NCI-H524 (cell line): Measurements from ENCODE around the gene GJC1.
"Not testable (repeated sequence)": the region's sequence is repeated elsewhere in the genome, so short reads cannot be mapped to it uniquely, and the experiment has no call there.

Experiments
- DNase-seq, 2 experiments: peaks; one replicate each; lab custom pipeline; 2025; lab: John Stamatoyannopoulos, UW

GJC1 gene

DNA sequence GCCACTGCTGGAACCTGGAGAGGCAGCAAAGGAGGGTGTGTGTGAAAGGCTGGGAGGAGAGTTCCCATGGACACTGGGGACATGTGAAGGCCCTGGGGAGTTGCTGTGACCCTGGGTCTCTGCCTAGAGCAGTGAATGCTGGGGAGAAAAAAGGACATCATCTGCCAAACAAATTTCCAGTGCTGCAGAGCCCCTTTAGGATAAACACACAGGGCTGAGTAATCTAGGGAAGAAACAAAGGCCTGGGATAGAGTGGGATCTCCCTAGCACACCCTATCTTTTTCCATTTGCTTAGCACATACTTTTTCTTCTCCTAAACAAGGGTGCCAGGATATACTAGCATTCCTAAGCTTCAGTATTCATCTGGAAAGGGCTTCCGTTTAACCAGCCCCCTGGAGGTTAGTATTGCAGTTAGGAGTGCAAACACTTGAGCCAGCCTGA is 14.3 kb upstream of the GJC1 start:
- DNase-seq, result no peak

DNA sequence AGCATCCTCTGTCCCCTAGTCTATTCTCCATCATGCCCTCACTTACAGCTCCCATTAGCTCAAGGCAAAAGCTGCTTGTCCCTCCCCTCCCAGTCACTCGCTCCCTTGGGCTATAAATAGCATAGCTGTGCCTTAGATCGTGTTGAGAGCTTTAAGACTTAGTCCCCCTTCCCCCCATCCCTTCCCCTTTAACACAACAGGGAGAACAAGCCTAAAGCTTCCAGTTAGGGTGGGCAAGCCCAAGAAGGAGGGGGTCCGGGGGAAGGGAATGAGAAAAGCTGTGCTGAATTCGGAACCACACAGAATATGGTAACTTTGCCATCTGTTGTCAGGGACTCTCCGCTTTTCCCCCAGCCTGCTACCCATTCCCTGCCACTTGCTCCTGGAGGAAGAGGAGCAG is 12.7 kb upstream of the GJC1 start:
- DNase-seq, result peak in 1 of 2 experiments; percentile 36

DNA sequence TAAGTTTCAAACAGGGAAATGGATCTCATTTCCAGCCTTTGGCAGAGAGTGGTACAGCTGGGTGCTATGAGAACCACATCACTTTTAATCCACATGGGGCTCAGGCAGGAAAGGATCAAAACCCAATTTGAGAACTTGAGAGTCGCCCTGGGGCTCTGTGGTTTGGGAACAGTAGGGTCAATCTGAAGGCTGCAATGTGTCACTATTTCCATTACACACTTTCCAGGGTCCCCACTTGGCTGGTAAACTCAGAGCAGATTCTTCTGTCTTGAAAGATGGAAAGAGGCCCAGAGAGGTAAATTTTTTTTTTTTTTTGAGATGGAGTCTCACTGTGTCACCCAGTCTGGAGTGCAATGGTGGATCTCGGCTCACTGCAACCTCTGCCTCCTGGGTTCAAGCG is 10.8 kb upstream of the GJC1 start:
- no peak for DNase-seq

DNA sequence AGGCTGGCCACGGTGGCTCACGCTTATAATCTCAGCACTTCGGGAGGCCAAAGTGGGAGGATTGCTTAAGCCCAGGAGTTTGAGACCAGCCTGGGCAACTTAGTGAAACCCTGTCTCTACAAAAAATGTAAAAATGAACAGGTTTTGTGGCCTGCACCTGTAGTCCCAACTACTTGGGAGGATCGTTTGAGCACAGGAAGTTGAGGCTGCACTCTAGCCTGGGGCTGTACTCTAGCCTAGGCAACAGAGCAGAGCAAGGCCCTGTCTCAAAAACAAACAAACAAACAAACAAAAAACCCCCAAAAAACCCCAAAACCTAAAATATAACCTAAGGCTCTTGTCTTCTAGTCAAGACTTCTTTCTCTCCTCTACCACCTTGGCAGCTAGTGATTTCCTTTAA is 10.2 kb upstream of the GJC1 start:
- DNase-seq, result no peak

DNA sequence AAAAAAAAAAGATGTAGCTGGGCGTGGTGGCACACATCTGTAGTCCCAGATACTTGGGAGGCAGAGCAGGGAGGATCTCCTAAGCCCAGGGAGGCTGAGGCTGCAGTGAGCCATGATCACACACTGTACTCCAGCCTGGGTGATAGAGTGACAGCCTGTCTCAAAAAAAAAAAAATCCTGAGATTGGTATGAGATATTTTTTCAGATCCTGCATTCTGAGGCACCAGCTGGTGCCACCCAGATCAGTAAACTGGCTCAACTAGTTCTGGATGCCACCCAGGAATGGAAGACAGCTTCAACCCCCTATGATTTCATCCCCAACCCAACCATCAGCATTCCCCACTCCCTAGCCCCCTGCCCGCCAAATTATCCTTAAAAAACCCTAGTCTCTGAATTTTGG is 7.1 kb upstream of the GJC1 start:
- DNase-seq, result peak in 1 of 2 experiments; percentile 22

DNA sequence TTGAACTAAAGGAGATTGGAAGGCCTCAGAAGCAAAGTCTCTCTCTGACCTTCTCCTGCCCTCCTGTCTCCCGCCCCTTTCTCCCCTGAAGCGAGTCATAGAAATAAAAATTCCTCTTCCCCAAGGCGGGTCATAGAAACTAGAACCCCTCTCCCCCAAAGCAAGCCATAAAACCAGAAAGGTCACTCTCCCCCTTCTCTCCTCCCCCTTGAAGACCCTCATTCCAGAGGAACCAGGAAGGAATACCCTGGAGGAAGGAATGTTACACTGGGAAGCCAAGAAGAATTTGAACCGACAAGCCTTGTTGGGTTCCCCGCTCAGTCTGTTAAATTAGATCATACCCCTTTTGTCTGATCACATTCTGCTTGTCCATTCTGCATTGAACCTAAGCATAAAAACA is 2.7 kb upstream of the GJC1 start:
- no peak for DNase-seq

DNA sequence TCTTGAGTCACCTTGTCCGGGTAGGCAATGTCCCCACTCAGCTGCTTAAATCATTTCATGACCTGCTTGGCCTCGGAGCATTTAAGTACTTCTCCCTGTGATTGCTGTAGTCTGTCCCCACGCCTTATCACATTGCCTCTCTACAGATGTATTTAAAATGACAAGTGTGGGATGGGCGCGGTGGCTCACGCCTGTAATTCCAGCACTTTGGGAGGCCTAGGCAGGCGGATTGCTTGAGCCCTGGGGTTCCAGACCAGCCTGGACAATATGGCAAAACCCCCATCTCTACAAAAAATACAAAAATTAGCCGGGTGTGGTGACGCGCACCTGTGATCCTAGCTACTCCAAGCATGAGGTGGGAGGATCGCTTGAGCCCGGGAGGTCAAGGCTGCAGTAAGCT is 1.3 kb upstream of the GJC1 start:
- no peak for DNase-seq

DNA sequence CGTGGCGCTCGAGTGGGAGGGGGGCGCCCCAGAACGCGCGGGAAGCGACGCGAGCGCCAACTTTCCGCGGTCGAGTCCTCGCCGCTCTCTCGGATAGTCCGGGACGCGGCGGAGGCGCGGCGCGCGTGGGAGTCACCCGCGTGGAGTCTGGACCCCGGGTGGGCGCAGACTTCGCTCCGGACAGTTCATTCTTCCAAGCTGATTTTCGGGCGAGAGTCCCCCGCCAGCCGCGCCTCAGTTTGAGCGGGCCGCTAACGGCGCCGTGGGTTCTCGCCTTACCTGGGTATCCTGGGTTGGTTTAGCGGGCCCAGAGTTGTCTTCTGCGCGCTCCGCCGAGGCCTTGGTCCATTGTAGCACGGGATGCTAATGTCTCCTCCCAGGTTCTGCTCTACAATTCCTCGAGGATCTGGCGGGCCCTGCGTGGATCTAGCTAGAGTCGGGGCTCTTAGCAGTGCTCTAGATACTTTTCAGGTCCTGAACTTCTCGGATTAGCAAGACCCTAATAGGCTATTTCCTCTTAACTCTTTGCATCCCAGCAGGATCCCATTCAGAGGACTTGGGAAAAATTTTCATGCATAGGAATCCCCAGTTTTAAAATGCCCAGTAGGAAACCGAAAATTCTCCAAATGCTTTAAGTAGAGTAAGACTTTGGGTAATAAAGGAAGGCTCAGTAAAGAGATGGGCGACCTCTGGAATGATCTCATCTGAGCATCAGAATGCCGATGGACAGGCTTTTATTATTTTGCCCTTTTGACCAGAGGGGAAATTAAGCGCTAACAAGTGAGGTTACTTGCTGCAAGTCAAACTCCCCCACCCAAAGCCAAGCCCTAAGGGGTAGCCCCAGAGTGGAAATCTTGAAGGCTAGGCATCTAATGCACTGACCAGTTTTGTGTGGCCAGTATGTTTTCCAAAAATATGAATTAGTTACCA is 537 bp upstream of the GJC1 start:
- peak in 1 of 2 experiments; percentile 18 for DNase-seq

DNA sequence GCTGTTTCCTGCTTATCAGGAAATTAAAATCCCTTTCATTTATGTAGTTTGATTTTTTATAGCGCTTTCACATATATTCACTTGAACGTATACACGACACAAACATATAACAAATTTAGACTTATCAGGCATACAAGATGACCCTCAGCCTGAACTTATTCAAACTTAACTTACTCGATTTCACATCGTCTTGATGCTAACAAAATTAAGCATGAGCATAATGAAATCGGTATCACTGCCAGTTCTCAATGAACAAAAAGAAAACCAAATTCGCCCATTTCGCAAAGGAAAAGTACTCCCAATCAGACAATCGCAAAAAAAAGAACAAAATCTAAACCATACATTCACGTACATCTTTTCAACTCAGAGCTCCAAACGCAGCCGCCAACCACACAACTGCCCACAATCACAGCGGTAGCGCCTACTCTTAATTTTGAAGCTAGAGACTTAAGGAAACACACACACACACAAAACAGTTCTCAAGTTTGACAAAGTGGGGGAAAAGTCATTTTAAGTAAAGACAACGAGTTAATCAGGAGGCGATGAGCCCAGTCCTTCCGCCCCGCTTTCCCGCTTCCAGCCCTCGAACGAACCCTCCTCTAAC is 1.1 kb downstream of the GJC1 start:
- DNase-seq, result peak in 1 of 2 experiments; percentile 60

DNA sequence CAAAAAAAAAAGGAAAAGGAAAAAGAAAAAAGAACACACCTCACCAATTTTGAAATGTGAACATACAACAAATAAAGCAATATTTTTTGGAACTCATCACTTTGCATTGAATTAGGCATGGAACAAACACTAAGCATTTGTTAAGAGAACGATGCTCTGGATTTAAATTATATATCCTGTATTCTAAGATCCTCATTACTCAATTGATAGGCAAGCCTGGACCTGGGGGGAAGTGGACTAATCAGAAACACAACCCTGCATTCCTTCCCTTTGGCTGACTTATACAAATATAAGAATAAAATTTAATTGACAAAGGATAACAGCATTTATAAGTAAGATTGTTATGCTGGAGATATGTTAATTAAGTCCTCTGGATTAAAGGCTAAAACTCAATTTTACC is 2.2 kb downstream of the GJC1 start:
- DNase-seq, result no peak

DNA sequence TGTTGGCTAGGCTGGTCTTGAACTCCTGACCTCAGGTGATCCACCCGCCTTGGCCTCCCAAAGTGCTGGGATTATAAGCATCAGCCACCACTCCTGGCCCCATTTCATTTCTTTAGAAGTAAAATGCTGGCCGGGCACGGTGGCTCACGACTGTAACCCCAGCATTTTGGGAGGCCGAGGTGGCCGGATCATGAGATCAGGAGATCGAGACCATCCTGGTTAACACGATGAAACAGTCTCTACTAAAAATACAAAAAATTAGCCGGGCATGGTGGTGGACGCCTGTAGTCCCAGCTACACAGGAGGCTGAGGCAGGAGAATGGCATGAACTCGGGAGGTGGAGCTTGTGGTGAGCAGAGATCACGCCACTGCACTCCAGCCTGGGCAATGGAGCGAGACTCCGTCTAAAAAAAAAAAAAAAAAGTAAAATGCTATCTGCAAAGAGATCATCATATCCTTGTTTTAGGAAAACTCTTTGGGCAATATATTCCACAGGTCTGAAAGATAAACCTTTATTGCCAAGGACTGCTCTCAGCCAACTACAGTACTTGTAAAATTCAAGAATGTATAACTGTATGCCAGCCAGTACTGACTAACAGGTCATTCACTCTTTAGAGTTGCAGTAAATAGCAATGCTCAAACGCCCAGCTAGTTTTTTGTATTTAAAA is 3.8 kb downstream of the GJC1 start:
- DNase-seq, result no peak

DNA sequence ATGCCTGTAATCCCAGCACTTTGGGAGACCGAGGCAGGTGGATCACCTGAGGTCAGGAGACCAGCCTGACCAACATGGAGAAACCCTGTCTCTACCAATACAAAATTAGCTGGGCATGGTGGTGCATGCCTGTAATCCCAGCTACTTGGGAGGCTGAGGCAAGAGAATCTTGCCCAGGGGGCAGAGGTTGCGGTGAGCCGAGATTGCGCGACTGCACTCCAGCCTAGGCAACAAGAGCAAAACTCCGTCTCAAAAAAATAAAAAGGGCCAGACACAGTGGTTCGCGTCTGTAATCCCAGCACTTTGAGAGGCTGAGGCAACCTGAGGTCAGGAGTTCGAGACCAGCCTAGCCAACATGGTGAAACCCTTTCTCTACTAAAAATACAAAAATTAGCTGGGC is 4.9 kb downstream of the GJC1 start:
- DNase-seq, result not testable (repeated sequence)

DNA sequence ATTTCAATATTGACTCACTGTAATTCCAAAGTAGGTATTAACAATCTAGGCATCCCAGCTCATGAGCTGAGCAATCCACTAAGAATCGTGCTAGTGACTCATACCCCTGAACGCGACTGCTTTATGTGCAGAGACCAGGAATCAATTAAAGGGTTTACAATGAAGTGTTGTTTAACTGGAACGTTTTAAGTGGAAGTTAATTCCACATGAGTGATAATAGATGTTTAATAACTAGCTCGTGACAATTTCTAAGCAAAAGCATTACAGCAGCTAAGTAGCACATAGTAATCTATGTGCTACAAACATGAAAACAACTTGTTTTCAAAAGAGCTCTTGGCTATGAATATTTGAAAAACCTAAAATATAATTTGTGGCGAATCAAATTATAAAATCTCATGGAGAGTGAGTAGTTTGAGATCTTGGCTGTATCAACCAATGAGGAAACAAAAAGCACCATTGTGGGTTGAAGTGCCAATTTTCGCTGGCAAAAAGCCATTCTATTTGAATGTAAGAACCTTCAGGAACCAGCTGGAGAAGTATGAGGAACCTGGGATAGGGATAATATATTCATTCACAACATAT is 9.4 kb downstream of the GJC1 start:
- peak; percentile 90 to 92 for DNase-seq

DNA sequence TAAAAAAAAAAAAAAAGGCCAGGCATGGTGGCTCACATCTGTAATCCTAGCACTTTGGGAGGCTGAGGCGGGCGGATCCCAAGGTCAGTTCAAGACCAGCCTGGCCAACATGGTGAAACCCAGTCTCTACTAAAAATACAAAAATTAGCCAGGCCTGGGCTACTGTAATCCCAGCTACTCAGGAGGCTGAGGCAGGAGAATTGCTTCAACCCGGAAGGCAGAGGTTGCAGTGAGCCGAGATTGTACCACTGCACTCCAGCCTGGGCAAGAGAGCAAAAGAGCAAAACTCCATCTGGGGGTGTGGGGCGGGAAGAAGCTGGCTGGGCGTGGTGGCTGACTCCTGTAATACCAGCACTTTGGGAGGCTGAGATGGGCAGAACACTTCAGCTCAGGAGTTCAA is 11.6 kb downstream of the GJC1 start:
- not testable (repeated sequence) for DNase-seq

DNA sequence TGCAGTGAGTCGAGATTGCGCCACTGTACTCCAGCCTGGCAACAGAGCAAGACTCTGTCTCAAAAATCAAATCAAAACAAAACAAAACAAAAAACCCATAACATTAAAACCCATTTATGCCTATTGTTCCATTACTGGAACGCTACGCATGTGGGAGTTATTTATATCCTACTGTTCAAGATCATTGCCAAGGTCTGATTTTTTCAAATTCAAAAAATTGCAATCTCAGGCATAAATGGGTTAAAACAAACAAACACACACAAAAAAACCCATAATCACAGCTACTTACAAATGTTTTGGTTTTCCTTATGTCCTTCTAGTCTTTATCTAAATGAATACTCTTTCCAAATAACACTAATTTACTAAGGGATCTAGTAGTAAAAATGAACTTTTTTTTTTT is 17.8 kb downstream of the GJC1 start:
- DNase-seq, result no peak

DNA sequence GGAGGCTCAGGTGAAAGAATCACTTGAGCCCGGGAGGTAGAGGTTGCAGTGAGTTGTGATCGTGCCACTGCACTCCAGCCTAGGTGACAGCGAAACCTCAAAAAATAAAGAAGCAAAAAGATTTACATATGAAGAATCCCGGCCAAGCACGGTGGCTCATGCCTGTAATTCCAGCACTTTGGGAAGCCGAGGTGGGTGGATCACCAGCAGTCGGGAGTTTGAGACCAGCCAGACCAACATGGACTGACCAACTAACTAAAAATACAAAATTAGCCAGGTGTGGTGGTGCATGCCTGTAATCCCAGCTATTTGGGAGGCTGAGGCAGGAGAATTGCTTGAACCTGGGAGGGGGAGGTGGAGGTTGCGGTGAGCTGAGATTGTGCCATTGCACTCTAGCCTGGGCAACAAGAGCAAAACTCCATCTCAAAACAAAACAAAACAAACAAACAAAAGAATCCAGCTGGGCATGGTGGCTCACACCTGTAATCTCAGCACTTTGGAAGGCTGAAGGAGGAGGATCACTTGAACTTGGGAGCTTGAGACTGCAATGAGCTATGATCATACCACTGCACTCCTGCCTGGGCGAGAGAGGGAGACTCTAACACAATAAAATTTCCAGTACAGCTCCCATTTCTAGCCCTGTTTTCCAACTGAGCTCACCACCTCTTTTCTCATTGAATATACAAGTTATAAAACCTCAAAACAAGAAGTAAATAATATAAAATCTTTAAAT is 21.3 kb downstream of the GJC1 start:
- DNase-seq, result not testable (repeated sequence)

DNA sequence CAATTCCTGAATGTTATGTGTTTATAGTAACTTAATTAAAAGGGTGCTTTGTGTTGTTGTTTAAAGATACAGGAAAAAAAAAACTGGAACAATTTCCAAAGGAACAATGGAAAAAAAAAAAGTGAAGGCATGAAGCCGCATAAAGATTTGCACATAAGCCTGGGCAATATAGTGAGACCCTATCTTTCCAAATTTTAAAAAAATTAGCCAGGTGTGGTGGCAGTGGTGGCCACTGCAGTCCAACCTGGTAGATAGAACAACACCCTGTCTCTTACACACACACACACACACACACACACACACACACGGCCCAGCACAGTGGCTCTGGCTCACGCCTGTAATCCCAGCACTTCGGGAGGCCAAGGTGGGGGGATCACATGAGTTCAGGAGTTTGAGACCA is 21.9 kb downstream of the GJC1 start:
- DNase-seq, result no peak

DNA sequence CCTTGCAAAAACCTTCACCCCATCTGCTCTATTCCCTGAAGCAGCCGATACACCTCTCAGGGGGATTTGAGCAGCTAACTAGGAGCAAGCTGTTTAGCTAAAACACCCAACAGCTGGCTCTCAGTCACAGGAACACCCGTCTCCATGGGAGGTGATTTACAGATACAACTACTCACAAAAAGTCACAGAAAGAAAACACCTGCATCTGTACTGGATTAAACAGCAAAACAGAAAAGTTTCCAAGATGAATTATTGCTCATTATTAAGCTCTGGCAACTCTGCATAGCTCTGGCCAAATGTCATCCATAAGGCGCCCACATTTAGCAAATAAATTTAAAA is 22.3 kb downstream of the GJC1 start:
- DNase-seq, result peak; percentile 96 to 99

DNA sequence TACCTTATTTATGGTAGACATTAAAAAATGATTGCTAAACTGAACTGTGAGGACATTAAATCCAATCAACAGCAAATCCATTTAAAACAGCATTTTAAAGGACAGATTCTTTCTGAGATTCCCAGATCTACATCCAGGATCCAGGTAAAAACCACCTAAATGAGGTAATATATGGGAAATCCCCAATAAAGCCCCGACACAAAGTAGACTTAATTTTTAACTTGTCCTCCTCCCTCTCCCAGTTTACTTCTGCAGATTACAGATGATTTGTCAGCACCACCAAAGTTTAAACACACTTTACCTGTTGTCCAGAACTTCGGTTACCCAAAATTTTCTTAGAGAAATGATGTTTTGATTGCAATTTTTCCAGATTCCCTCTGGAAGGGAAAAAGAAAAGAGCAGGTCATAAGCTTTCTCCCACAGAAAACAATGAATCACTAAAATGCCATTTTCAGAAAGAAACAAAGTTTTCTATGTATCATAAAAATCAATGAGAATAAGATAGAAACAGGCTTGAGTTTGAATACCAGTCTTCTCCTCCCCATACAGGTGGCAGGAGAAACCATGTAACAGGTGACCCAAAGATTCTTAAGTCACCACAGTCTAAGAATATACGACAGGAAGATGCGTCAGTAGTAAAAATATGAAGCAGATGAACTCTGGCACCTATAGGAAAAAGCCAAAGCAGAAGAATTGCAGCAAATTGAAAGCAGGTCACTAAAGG is 22.8 kb downstream of the GJC1 start:
- DNase-seq, result no peak

DNA sequence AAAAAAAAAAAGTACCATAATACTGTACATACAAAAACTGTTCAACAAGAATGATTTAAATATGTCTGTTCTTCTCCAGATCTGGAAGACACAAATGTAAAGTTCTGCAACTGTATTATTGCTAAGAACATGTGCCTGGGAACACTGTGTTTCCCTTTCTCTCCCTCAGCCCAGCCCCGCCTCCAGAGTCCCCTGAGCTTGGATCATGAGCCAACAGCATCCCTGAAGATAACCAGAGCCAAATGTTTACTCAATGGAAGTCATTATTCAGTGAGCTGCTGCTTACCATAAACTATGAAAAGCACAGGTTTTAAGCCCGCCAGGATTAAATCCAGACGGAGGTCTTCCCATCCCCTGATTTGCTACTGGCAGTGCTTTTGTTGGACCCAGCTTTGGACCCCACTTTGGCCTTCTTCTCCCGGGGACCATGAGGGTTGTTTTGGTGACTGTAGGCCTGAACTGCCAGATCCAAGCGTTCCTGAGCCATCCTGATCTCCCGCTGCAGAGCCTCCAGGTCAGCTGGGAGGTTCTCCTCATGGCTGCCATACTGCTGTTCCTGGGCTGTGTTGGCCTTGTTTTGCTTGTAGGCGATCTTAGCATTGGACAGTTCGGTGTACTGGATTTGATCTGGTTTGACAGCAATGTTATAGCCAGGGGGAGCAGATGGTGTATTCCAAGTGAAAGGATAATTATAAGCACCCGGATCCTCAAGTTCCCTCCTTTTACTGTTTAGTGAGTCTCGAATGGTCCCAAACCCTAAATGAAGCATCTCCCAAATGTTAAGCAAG is 25.6 kb downstream of the GJC1 start:
- peak; percentile 18 to 73 for DNase-seq
